Naive thymus-derived CD4-positive, alpha-beta T cell (primary cell): ENCODE data around the gene PCBP3. TPM values are rescaled to one million over a fixed set of nuclear protein-coding genes. Genes with fewer than 3 reads are reported as not detected.

Experiments used
- ATAC-seq: fragments of 150-1000 bp; cut with Tn5 transposase; 2 replicates; pipeline ENCODE4 v1.10.0; 2021; ENCODE audit warnings: mild to moderate bottlenecking, moderate library complexity
- CTCF ChIA-PET: fragments of 350-600 bp; sonication (Branson Sonifier 250); formaldehyde crosslinking; loops from one replicate; lab custom pipeline; 2021; ENCODE audit warnings: antibody characterized with exemption; lab: Charles Lee
- POLR2A ChIA-PET: fragments of 350-600 bp; sonication (Branson Sonifier 250); formaldehyde crosslinking; loops from one replicate; lab custom pipeline; 2021; ENCODE audit warnings: antibody characterized with exemption, inconsistent platforms; lab: Charles Lee
- DNase-seq, 9 donors: peaks; one replicate each; pipeline versions ENCODE4 v3.0.0 to v3.0.0-alpha.2; 2020 to 2022; ENCODE audit warnings: mixed read lengths in 1 of 9
- H3K27ac ChIP-seq: one replicate; pipeline ENCODE4 v1.7.0; 2013; ENCODE audit warnings: mild to moderate bottlenecking, low read depth, low read length, moderate library complexity
- H3K27me3 ChIP-seq, 2 donors: one replicate each; pipeline ENCODE4 v1.7.0; 2013; ENCODE audit warnings: low read length in 2 of 2, mild to moderate bottlenecking in 2 of 2, moderate library complexity in 2 of 2; ENCODE audit not compliant: control insufficient read depth in 2 of 2, insufficient read depth in 2 of 2
- H3K36me3 ChIP-seq, 3 experiments: 1 replicate in 2 of 3; 2 replicates in 1 of 3; pipeline ENCODE4 v1.7.0; 2013; ENCODE audit warnings: low read length in 3 of 3, mild to moderate bottlenecking in 3 of 3, moderate library complexity in 1 of 3; ENCODE audit not compliant: insufficient read depth in 3 of 3, control insufficient read depth in 2 of 3
- H3K4me1 ChIP-seq, 2 donors: one replicate each; pipeline ENCODE4 v1.7.0; 2013; ENCODE audit warnings: low read length in 2 of 2, mild to moderate bottlenecking in 2 of 2, moderate library complexity in 1 of 2; ENCODE audit not compliant: control insufficient read depth in 2 of 2, insufficient read depth in 2 of 2
- H3K4me3 ChIP-seq: 2 replicates; pipeline ENCODE4 v1.7.0; 2013; ENCODE audit warnings: mild to moderate bottlenecking, low read length
- H3K9me3 ChIP-seq, 3 experiments: 1 replicate in 2 of 3; 2 replicates in 1 of 3; pipeline ENCODE4 v1.7.0; 2013; ENCODE audit warnings: low read length in 3 of 3; ENCODE audit not compliant: control insufficient read depth in 2 of 3
- H3K27ac Mint-ChIP-seq, 9 donors: one replicate each; pipeline ENCODE4 v1.8.0; 2020 to 2022; ENCODE audit warnings: mixed read lengths in 9 of 9, mild to moderate bottlenecking in 8 of 9, moderate library complexity in 5 of 9, inconsistent platforms in 2 of 9
- H3K27me3 Mint-ChIP-seq, 5 donors: one replicate each; pipeline ENCODE4 v1.8.0; 2021 to 2022; ENCODE audit warnings: mixed read lengths in 5 of 5, mild to moderate bottlenecking in 1 of 5
- H3K36me3 Mint-ChIP-seq, 5 donors: one replicate each; pipeline ENCODE4 v1.8.0; 2020 to 2022; ENCODE audit warnings: mixed read lengths in 5 of 5, mild to moderate bottlenecking in 3 of 5, inconsistent platforms in 1 of 5
- H3K4me1 Mint-ChIP-seq, 7 donors: one replicate each; pipeline ENCODE4 v1.8.0; 2020 to 2022; ENCODE audit warnings: mixed read lengths in 7 of 7, mild to moderate bottlenecking in 3 of 7, inconsistent platforms in 1 of 7
- H3K4me3 Mint-ChIP-seq, 10 donors: one replicate each; pipeline ENCODE4 v1.8.0; 2020 to 2022; ENCODE audit warnings: mild to moderate bottlenecking in 10 of 10, mixed read lengths in 10 of 10, moderate library complexity in 6 of 10, inconsistent platforms in 2 of 10
- H3K9me3 Mint-ChIP-seq, 11 donors: one replicate each; pipeline ENCODE4 v1.8.0; 2020 to 2022; ENCODE audit warnings: mixed read lengths in 11 of 11, mild to moderate bottlenecking in 4 of 11, inconsistent platforms in 1 of 11, moderate library complexity in 1 of 11
- intact Hi-C, 2 donors: fragments of 100-400 bp; cut with micrococcal nuclease; formaldehyde crosslinking; loops; one replicate each; pipeline ENCODE4 v1.15.1; 2023
- polyA plus RNA-seq, 2 donors: library from polyadenylated mRNA; unstranded; fragments of 300-500 nt; fragmentation: Illumina TruSeq; gene quantifications; one replicate each; pipeline ENCODE4 v1.2.3, GENCODE V29; 2021
- total RNA-seq, 6 experiments: library from RNA in 5 of 6; stranded (reverse) in 5 of 6; gene quantifications; 1 replicate in 5 of 6; 2 replicates in 1 of 6; pipeline ENCODE4 v1.2.3 and lab custom pipeline; 2021 to 2026

PCBP3 gene
- total and polyA plus RNA-seq, 7 experiments from 2014 or later: 1.2 to 5.2 (median 1.6) TPM

- ATAC-seq: no peak
- H3K4me3 Mint-ChIP-seq: no peak overlapping the region
- intact Hi-C loops: no loop called here
- peaks cover 0 to 8% (median 0%) of the 10 kb centered on the region in 5 donors for H3K36me3 Mint-ChIP-seq
- Histone ChIP-seq H3K36me3 (no peaks in the 10 kb centered on the region), H3K4me1 (no peaks in the 10 kb centered on the region), H3K27me3 (no peaks in the 10 kb centered on the region), H3K9me3 (no peaks in the 10 kb centered on the region), H3K27ac (no peak overlapping the region), H3K4me3 (no peak overlapping the region)
- H3K27ac Mint-ChIP-seq: no peak overlapping the region
- H3K9me3 Mint-ChIP-seq: peaks cover 0 to 1% (median 0%) of the 10 kb centered on the region in 11 donors
- no peak for DNase-seq
- ChIA-PET POLR2A (no interaction called here), CTCF (no interaction called here)
- no peaks in the 10 kb centered on the region for H3K4me1 Mint-ChIP-seq
- peaks cover 0 to 4% (median 0%) of the 10 kb centered on the region in 5 donors for H3K27me3 Mint-ChIP-seq
Measured at GRCh38 chr21:45941717-45942546, 298.4 kb downstream of the PCBP3 start.

- no peak for DNase-seq
- H3K4me1 ChIP-seq: no peaks in the 10 kb centered on the region
- H3K27me3 Mint-ChIP-seq: peaks cover 0 to 4% (median 0%) of the 10 kb centered on the region in 5 donors
- H3K4me1 Mint-ChIP-seq: no peaks in the 10 kb centered on the region
- peaks cover 0 to 1% (median 0%) of the 10 kb centered on the region in 11 donors for H3K9me3 Mint-ChIP-seq
- no peaks in the 10 kb centered on the region for H3K27me3 ChIP-seq
- H3K27ac Mint-ChIP-seq: peak overlapping the region in 1 of 9 donors; percentile 56
- CTCF ChIA-PET: no interaction called here
- H3K27ac ChIP-seq: no peak overlapping the region
- no peak for ATAC-seq
- no peak overlapping the region for H3K4me3 Mint-ChIP-seq
- H3K36me3 ChIP-seq: no peaks in the 10 kb centered on the region
- H3K4me3 ChIP-seq: no peak overlapping the region
- H3K36me3 Mint-ChIP-seq: peaks cover 0 to 4% (median 0%) of the 10 kb centered on the region in 5 donors
- intact Hi-C loops: no loop called here
- POLR2A ChIA-PET: no interaction called here
- no peaks in the 10 kb centered on the region for H3K9me3 ChIP-seq
Measured at GRCh38 chr21:45942755-45943629, 299.5 kb downstream of the PCBP3 start.

GRCh38 chr21:45943630-45944540 is 300.4 kb downstream of the PCBP3 start:
- POLR2A ChIA-PET: no interaction called here
- H3K27ac Mint-ChIP-seq: no peak overlapping the region
- no peaks in the 10 kb centered on the region for H3K4me1 Mint-ChIP-seq
- peaks cover 0 to 7% (median 0%) of the 10 kb centered on the region in 5 donors for H3K27me3 Mint-ChIP-seq
- no peak for ATAC-seq
- Histone ChIP-seq H3K27ac (no peak overlapping the region), H3K9me3 (no peaks in the 10 kb centered on the region), H3K36me3 (no peaks in the 10 kb centered on the region), H3K27me3 (no peaks in the 10 kb centered on the region), H3K4me3 (no peak overlapping the region), H3K4me1 (no peaks in the 10 kb centered on the region)
- intact Hi-C loops: no loop called here
- peaks cover 0 to 1% (median 0%) of the 10 kb centered on the region in 11 donors for H3K9me3 Mint-ChIP-seq
- no peak for DNase-seq
- CTCF ChIA-PET: no interaction called here
- H3K4me3 Mint-ChIP-seq: no peak overlapping the region
- peaks cover 0 to 4% (median 0%) of the 10 kb centered on the region in 5 donors for H3K36me3 Mint-ChIP-seq

- no peaks in the 10 kb centered on the region for H3K4me1 Mint-ChIP-seq
- ATAC-seq (no peak), DNase-seq (no peak)
- CTCF ChIA-PET: no interaction called here
- H3K9me3 Mint-ChIP-seq: peaks cover 0 to 1% (median 0%) of the 10 kb centered on the region in 11 donors
- Histone ChIP-seq H3K4me1 (no peaks in the 10 kb centered on the region), H3K27ac (no peak overlapping the region), H3K4me3 (no peak overlapping the region), H3K36me3 (no peaks in the 10 kb centered on the region), H3K9me3 (no peaks in the 10 kb centered on the region), H3K27me3 (no peaks in the 10 kb centered on the region)
- peaks cover 0 to 4% (median 0%) of the 10 kb centered on the region in 5 donors for H3K36me3 Mint-ChIP-seq
- peaks cover 0 to 7% (median 0%) of the 10 kb centered on the region in 5 donors for H3K27me3 Mint-ChIP-seq
- intact Hi-C loops: no loop called here
- POLR2A ChIA-PET: no interaction called here
- no peak overlapping the region for H3K27ac Mint-ChIP-seq
- H3K4me3 Mint-ChIP-seq: no peak overlapping the region
Measured at GRCh38 chr21:45944601-45945000, 301.1 kb downstream of the PCBP3 start.

GRCh38 chr21:45945066-45945867 is 301.7 kb downstream of the PCBP3 start:
- CTCF ChIA-PET: no interaction called here
- H3K4me1 Mint-ChIP-seq: no peaks in the 10 kb centered on the region
- H3K9me3 Mint-ChIP-seq: peaks cover 0 to 1% (median 0%) of the 10 kb centered on the region in 11 donors
- Histone ChIP-seq H3K36me3 (no peaks in the 10 kb centered on the region), H3K9me3 (no peaks in the 10 kb centered on the region), H3K27me3 (no peaks in the 10 kb centered on the region), H3K4me3 (no peak overlapping the region), H3K4me1 (no peaks in the 10 kb centered on the region), H3K27ac (no peak overlapping the region)
- POLR2A ChIA-PET: no interaction called here
- peaks cover 0 to 4% (median 0%) of the 10 kb centered on the region in 5 donors for H3K36me3 Mint-ChIP-seq
- peaks cover 0 to 7% (median 0%) of the 10 kb centered on the region in 5 donors for H3K27me3 Mint-ChIP-seq
- DNase-seq: no peak
- no peak overlapping the region for H3K4me3 Mint-ChIP-seq
- intact Hi-C loops: no loop called here
- no peak overlapping the region for H3K27ac Mint-ChIP-seq
- no peak for ATAC-seq
